Left lung (tissue), 10 donors: ENCODE measurements around the gene BEAN1. TPM values are rescaled to one million over a fixed set of nuclear protein-coding genes. Genes with fewer than 3 reads are reported as not detected.

Source experiments
- ATAC-seq: fragments of 200-7000 bp; cut with Tn5 transposase; one replicate; pipeline ENCODE4 v1.9.1; 2020; ENCODE audit warnings: moderate library complexity
- DNase-seq, 4 donors: peaks; one replicate each; pipeline ENCODE4 v3.0.0-alpha.2; 2013 to 2020
- H3K27ac ChIP-seq, 2 donors: fragments of 200-600 bp; sonication (generic) in 1 of 2; one replicate each; pipeline versions ENCODE4 v1.5.0 to v1.8.0; 2020 to 2021
- H3K27me3 ChIP-seq, 2 donors: fragments of 200-600 bp; sonication (generic) in 1 of 2; one replicate each; pipeline versions ENCODE4 v1.5.0 to v1.8.0; 2020 to 2021
- H3K36me3 ChIP-seq, 2 donors: fragments of 200-600 bp; sonication (generic) in 1 of 2; one replicate each; pipeline versions ENCODE4 v1.5.0 to v1.8.0; 2020 to 2021
- H3K4me1 ChIP-seq, 2 donors: fragments of 200-600 bp; one replicate each; pipeline ENCODE4 v1.8.0; 2021
- H3K4me3 ChIP-seq, 2 donors: fragments of 200-600 bp; sonication (generic) in 1 of 2; one replicate each; pipeline versions ENCODE4 v1.5.0 to v1.8.0; 2020 to 2021; ENCODE audit warnings: mild to moderate bottlenecking in 1 of 2
- H3K9me3 ChIP-seq, 2 donors: fragments of 200-600 bp; sonication (generic) in 1 of 2; one replicate each; pipeline versions ENCODE4 v1.5.0 to v1.8.0; 2020 to 2021
- CTCF ChIP-seq, 2 donors: fragments of 200-600 bp; sonication (generic) in 1 of 2; IDR thresholded peaks; one replicate each; pipeline versions ENCODE4 v1.5.0 to v1.8.0; 2021; ENCODE audit warnings: antibody characterized with exemption in 2 of 2
- intact Hi-C, 2 donors: fragments of 100-400 bp; cut with DNase I; formaldehyde crosslinking; loops; one replicate each; pipeline versions ENCODE4 v1.11.2 to v1.14.2; 2022
- polyA plus RNA-seq, 6 donors: library from polyadenylated mRNA; unstranded; fragments of 120-200 nt; gene quantifications; one replicate each; pipeline ENCODE4 v1.2.1, GENCODE V29; 2013; ENCODE audit not compliant: insufficient read length in 6 of 6
- total RNA-seq, 2 donors: library from RNA; stranded (reverse); fragmentation: NEBNext Ultra II Directional; extraction: Animal tissue kit (Norgen Biotek cat#: 25700); gene quantifications; one replicate each; pipeline ENCODE4 v1.2.1, GENCODE V29; 2021
- donor health status: DM: no; HTN: yes; CAD: no.
- donor health status: DM: no; HTN: no; CAD: no.

BEAN1 gene
- total and polyA plus RNA-seq, 8 donors, result 0.65 to 13.6 (median 10.8) TPM

- TF ChIP-seq CTCF (IDR thresholded peaks at IDR 0.05), result peak; percentile 88 to 95
- DNase-seq (peak; percentile 82 to 94 (median 83)), ATAC-seq (peak; percentile 94)
- H3K4me1 ChIP-seq, result peaks cover 13 to 28% of the 10 kb centered on the region in 2 donors
- H3K9me3 ChIP-seq, result no peaks in the 10 kb centered on the region
- peak overlapping the region; percentile 40 to 46 for H3K4me3 ChIP-seq
- intact Hi-C loops, result loop anchor here in 1 of 2 donors (5.0 kb wide), 2 partner anchors 76 to 196 kb away; partner anchors contain the start of gene CMTM3
- H3K27ac ChIP-seq, result peak overlapping the region in 1 of 2 donors; percentile 71
- H3K27me3 ChIP-seq, result peaks cover 0 to 21% of the 10 kb centered on the region in 2 donors
- peaks cover 0 to 12% of the 10 kb centered on the region in 2 donors for H3K36me3 ChIP-seq
These were observed 20.4 kb upstream of the BEAN1 start for GRCh38 chr16:66406534-66407221.

- TF ChIP-seq CTCF (IDR thresholded peaks at IDR 0.05), result no peak
- DNase-seq, result peak in 2 of 4 donors; percentile 90 to 94
- peak; percentile 49 for ATAC-seq
- Histone ChIP-seq H3K36me3 (peaks cover 0 to 8% of the 10 kb centered on the region in 2 donors), H3K9me3 (peaks cover 0 to 5% of the 10 kb centered on the region in 2 donors), H3K27ac (peak overlapping the region; percentile 58 to 71), H3K4me3 (no peak overlapping the region), H3K4me1 (peaks cover 13 to 28% of the 10 kb centered on the region in 2 donors), H3K27me3 (peaks cover 0 to 21% of the 10 kb centered on the region in 2 donors)
- intact Hi-C loops, result loop anchor here in 1 of 2 donors (5.0 kb wide), 2 partner anchors 74 to 194 kb away; partner anchors contain the start of gene CMTM3
These were observed 18.7 kb upstream of the BEAN1 start for GRCh38 chr16:66408163-66409048.

- H3K4me3 ChIP-seq, result no peak overlapping the region
- TF ChIP-seq CTCF (IDR thresholded peaks at IDR 0.05), result no peak
- peaks cover 13 to 28% of the 10 kb centered on the region in 2 donors for H3K4me1 ChIP-seq
- H3K27me3 ChIP-seq, result peaks cover 0 to 21% of the 10 kb centered on the region in 2 donors
- ATAC-seq (no peak), DNase-seq (no peak)
- peaks cover 0 to under 1% of the 10 kb centered on the region in 2 donors for H3K36me3 ChIP-seq
- peaks cover 0 to 5% of the 10 kb centered on the region in 2 donors for H3K9me3 ChIP-seq
- H3K27ac ChIP-seq, result peak overlapping the region; percentile 58 to 71
- intact Hi-C loops, result loop anchor here in 1 of 2 donors (5.0 kb wide), 2 partner anchors 73 to 193 kb away; partner anchors contain the start of gene CMTM3
These were observed 17.9 kb upstream of the BEAN1 start for GRCh38 chr16:66409156-66409555.

GRCh38 chr16:66412182-66412581 lies 14.9 kb upstream of the BEAN1 start:
- Histone ChIP-seq H3K27ac (no peak overlapping the region), H3K4me1 (peaks cover 13 to 20% of the 10 kb centered on the region in 2 donors), H3K36me3 (no peaks in the 10 kb centered on the region), H3K9me3 (peaks cover 0 to 5% of the 10 kb centered on the region in 2 donors), H3K4me3 (no peak overlapping the region), H3K27me3 (peaks cover 0 to 3% of the 10 kb centered on the region in 2 donors)
- no peak for TF ChIP-seq CTCF (IDR thresholded peaks at IDR 0.05)
- DNase-seq (no peak), ATAC-seq (no peak)
- intact Hi-C loops, result no loop called here
